GM23338 (cell line): Measurements from ENCODE around the gene MARCHF5. TPM values are rescaled to one million over a fixed set of nuclear protein-coding genes. Genes with fewer than 3 reads are reported as not detected.

Experiments
- ATAC-seq: fragments of 200-7000 bp; cut with Tn5 transposase; 3 replicates; pipeline ENCODE4 v1.9.1; 2020
- DNase-seq: peaks from one replicate; pipeline ENCODE4 v3.0.0-alpha.2; 2015; ENCODE audit warnings: low spot score
- H2AFZ ChIP-seq: fragments of 200-600 bp; sonication (generic); 2 replicates; pipeline ENCODE4 v1.8.0; 2016; ENCODE audit warnings: antibody characterized with exemption, mild to moderate bottlenecking, moderate library complexity
- H3F3A ChIP-seq: fragments of 200-600 bp; sonication (generic); replicated peaks from 2 replicates; pipeline ENCODE4 v1.8.0; 2017; ENCODE audit warnings: antibody characterized with exemption, mixed run types, low read depth
- H3K27ac ChIP-seq: fragments of 200-600 bp; sonication (generic); 2 replicates; pipeline ENCODE4 v1.6.1; 2016; ENCODE audit warnings: low read depth
- H3K27me3 ChIP-seq: fragments of 200-600 bp; sonication (generic); 2 replicates; pipeline ENCODE4 v1.8.0; 2016; ENCODE audit warnings: mild to moderate bottlenecking, mixed run types, moderate library complexity; ENCODE audit not compliant: insufficient read depth
- H3K36me3 ChIP-seq: fragments of 200-600 bp; sonication (generic); 2 replicates; pipeline ENCODE4 v1.8.0; 2016; ENCODE audit warnings: mild to moderate bottlenecking; ENCODE audit not compliant: insufficient read depth
- H3K4me1 ChIP-seq: fragments of 200-600 bp; sonication (generic); 2 replicates; pipeline ENCODE4 v1.8.0; 2016; ENCODE audit warnings: mild to moderate bottlenecking, moderate library complexity; ENCODE audit not compliant: insufficient read depth
- H3K4me2 ChIP-seq: fragments of 200-600 bp; sonication (generic); 2 replicates; pipeline ENCODE4 v1.7.1; 2017; ENCODE audit warnings: mixed run types
- H3K4me3 ChIP-seq: fragments of 200-600 bp; sonication (generic); 2 replicates; pipeline ENCODE4 v1.6.1; 2016; ENCODE audit warnings: mixed run types
- H3K79me2 ChIP-seq: fragments of 200-600 bp; sonication (generic); replicated peaks from 2 replicates; pipeline ENCODE4 v1.8.0; 2017; ENCODE audit warnings: mild to moderate bottlenecking; ENCODE audit not compliant: insufficient read depth
- H3K9me2 ChIP-seq: fragments of 200-600 bp; sonication (generic); 2 replicates; pipeline ENCODE4 v1.8.0; 2017; ENCODE audit not compliant: insufficient read depth
- H4K20me1 ChIP-seq: fragments of 200-600 bp; sonication (generic); replicated peaks from 2 replicates; pipeline ENCODE4 v1.8.0; 2017; ENCODE audit warnings: mild to moderate bottlenecking; ENCODE audit not compliant: insufficient read depth
- H3K27ac Mint-ChIP-seq: 2 replicates; pipeline ENCODE4 v1.8.0; 2020; ENCODE audit warnings: inconsistent platforms, mild to moderate bottlenecking, moderate library complexity, mixed read lengths
- H3K27me3 Mint-ChIP-seq: 3 replicates; pipeline ENCODE4 v1.8.0; 2022; ENCODE audit warnings: low read depth, mild to moderate bottlenecking, moderate library complexity, mixed read lengths, inconsistent platforms; ENCODE audit not compliant: insufficient read depth, poor library complexity
- H3K36me3 Mint-ChIP-seq: 3 replicates; pipeline ENCODE4 v1.8.0; 2021; ENCODE audit warnings: low read depth, mild to moderate bottlenecking, inconsistent platforms, moderate library complexity, mixed read lengths
- H3K4me1 Mint-ChIP-seq: 3 replicates; pipeline ENCODE4 v1.8.0; 2020; ENCODE audit warnings: mild to moderate bottlenecking, inconsistent platforms, mixed read lengths
- H3K4me3 Mint-ChIP-seq: 3 replicates; pipeline ENCODE4 v1.8.0; 2021; ENCODE audit warnings: moderate library complexity, mild to moderate bottlenecking, inconsistent platforms, mixed read lengths
- H3K9me3 Mint-ChIP-seq: 3 replicates; pipeline ENCODE4 v1.8.0; 2020; ENCODE audit warnings: moderate library complexity, mild to moderate bottlenecking, inconsistent platforms, mixed read lengths
- CREB1 ChIP-seq: fragments of 250-450 bp; sonication (Bioruptor Pico); IDR thresholded peaks from 2 replicates; pipeline ENCODE4 v1.5.0; 2020; ENCODE audit warnings: low read depth, mild to moderate bottlenecking, moderate library complexity
- EZH2 ChIP-seq: fragments of 200-600 bp; sonication (generic); IDR thresholded peaks from one replicate; pipeline ENCODE4 v1.8.0; 2017; ENCODE audit warnings: antibody characterized with exemption, mild to moderate bottlenecking, low read depth; ENCODE audit not compliant: unreplicated experiment
- NANOG ChIP-seq: IDR thresholded peaks from 2 replicates; pipeline ENCODE4 v1.6.1; 2016; ENCODE audit warnings: antibody characterized with exemption, borderline replicate concordance
- STAT1 ChIP-seq: IDR thresholded peaks from one replicate; pipeline ENCODE4 v1.6.1; 2016; ENCODE audit warnings: antibody characterized with exemption; ENCODE audit not compliant: unreplicated experiment
- ZNF114 ChIP-seq: fragments of 250-450 bp; sonication (Bioruptor Pico); IDR thresholded peaks from 2 replicates; pipeline ENCODE4 v1.5.0; 2020; ENCODE audit warnings: mild to moderate bottlenecking, moderate library complexity
- ZNF331 ChIP-seq: fragments of 250-450 bp; sonication (Bioruptor Pico); IDR thresholded peaks from 2 replicates; pipeline ENCODE4 v1.5.0; 2020; ENCODE audit warnings: low read depth, mild to moderate bottlenecking, moderate library complexity
- polyA plus RNA-seq: library from polyadenylated mRNA; unstranded; fragments of >200 nt; fragmentation: Nextera tagmentation; extraction: Ambion mirVana; gene quantifications from 2 replicates; pipeline ENCODE4 v1.2.1, GENCODE V29; 2016
- total RNA-seq: library from RNA; depleted of rRNA; stranded (reverse); fragments of >200 nt; shearing (Covaris generic); gene quantifications from 2 replicates; pipeline ENCODE4 v1.2.3, GENCODE V29; 2014
- TF ChIP-seq, protein P1 (sequence below), 2 experiments: fragments of 200-600 bp in 1 of 2; sonication (generic) in 1 of 2; conservative IDR thresholded peaks; 2 replicates each; pipeline versions ENCODE4 v1.5.1 to v1.6.1; 2016 to 2017; ENCODE audit warnings: antibody characterized with exemption in 2 of 2, low read depth in 2 of 2, mild to moderate bottlenecking in 2 of 2, moderate library complexity in 1 of 2
- TF ChIP-seq, protein P2 (sequence below): IDR thresholded peaks from 2 replicates; pipeline ENCODE4 v1.6.1; 2016; ENCODE audit warnings: antibody characterized with exemption
- TF ChIP-seq, protein P3 (sequence below): IDR thresholded peaks from one replicate; pipeline ENCODE4 v1.6.1; 2018; ENCODE audit warnings: antibody characterized with exemption; ENCODE audit not compliant: unreplicated experiment

Gene MARCHF5
- total and polyA plus RNA-seq, 2 experiments from 2014 or later: 12.9 to 14.2 TPM

DNA sequence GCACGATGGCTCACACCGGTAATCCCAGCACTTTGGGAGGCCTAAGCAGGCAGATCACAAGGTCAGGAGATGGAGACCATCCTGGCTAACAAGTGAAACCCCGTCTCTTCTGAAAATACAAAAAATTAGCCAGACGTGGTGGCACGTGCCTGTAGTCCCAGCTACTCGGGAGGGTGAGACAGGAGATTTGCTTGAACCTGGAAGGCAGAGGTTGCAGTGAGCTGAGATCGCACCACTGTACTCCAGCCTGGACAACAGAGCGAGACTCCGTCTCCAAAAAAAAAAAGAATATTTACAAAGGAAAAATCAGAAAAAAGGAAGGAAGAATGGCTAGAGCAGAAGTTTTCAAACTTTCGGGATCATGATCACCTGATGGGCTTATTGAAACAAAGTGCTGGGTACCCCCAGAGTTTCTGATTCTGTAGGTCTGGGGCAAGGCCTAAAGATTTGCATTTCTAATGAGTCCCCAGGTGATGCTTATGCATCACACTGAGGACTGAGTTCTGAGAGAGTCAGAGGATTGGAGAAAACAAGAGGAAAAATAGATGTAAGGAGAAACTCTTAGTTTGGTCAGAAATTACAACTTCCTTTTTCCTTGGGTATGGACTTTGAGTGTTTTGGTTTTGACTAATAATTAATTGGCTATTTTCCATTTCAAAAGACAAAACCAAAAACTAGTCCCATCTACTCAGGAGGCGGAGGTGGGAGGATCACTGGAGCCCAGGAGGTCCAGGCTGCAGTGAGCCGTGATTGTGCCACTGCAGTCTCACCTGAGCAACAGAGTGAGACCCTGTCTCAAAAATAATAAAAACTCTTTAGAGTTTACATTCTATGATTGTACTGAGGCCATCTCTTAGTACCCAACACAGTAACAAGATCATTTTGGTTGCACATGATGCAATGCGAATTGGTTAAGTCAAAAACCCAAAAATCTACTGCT is 14.4 kb downstream of the MARCHF5 start:
- Histone ChIP-seq H3K36me3 (no peaks in the 10 kb centered on the region; the same call in 1 of the 2 replicates), H4K20me1 (no peaks in the 10 kb centered on the region)
- H3K27ac Mint-ChIP-seq: peak overlapping the region; percentile 95

DNA sequence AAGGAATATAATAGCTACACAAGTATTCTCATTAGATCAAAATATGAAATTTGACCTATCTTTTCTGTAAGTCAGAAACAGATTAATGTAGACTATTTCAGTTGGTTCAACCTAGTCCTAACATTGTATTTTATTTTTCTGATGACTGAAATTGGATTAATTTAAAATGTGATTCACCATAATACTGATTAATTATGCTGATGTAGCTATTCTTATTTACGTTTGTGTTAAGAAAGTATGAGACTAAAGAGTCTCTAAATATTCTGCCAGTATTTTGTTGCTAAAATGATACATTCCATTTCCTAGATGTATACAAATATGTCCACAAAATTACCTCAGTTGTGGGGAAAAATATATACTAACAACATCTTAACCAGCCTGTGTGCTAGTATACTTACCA is 18.3 kb downstream of the MARCHF5 start:
- Histone ChIP-seq H3K9me2 (no peaks in the 10 kb centered on the region), H3K36me3 (peaks cover 11% of the 10 kb centered on the region; the same call in 1 of the 2 replicates), H3K4me1 (peaks cover 30% of the 10 kb centered on the region), H4K20me1 (peaks cover 4% of the 10 kb centered on the region; the same call in 1 of the 2 replicates), H3F3A (no peaks in the 10 kb centered on the region; the same call in 1 of the 2 replicates), H3K79me2 (peaks cover 75% of the 10 kb centered on the region), H3K27ac (no peak overlapping the region), H3K4me3 (no peak overlapping the region), H3K4me2 (no peak overlapping the region), H3K27me3 (no peaks in the 10 kb centered on the region), H2AFZ (no peak overlapping the region)
- Mint-ChIP-seq H3K27ac (no peak overlapping the region), H3K27me3 (peaks cover 2% of the 10 kb centered on the region), H3K4me3 (no peak overlapping the region), H3K36me3 (peaks cover 32% of the 10 kb centered on the region; the same call in 2 of the 3 replicates), H3K9me3 (no peaks in the 10 kb centered on the region), H3K4me1 (peaks cover 38% of the 10 kb centered on the region)
- ATAC-seq (no peak), DNase-seq (no peak)
- TF ChIP-seq NANOG (no peak), CREB1 (CRISPR knock-in tag) (no peak), STAT1 (no peak), ZNF114 (CRISPR knock-in tag) (no peak), EZH2 (no peak)
- TF ChIP-seq, protein P1, sequence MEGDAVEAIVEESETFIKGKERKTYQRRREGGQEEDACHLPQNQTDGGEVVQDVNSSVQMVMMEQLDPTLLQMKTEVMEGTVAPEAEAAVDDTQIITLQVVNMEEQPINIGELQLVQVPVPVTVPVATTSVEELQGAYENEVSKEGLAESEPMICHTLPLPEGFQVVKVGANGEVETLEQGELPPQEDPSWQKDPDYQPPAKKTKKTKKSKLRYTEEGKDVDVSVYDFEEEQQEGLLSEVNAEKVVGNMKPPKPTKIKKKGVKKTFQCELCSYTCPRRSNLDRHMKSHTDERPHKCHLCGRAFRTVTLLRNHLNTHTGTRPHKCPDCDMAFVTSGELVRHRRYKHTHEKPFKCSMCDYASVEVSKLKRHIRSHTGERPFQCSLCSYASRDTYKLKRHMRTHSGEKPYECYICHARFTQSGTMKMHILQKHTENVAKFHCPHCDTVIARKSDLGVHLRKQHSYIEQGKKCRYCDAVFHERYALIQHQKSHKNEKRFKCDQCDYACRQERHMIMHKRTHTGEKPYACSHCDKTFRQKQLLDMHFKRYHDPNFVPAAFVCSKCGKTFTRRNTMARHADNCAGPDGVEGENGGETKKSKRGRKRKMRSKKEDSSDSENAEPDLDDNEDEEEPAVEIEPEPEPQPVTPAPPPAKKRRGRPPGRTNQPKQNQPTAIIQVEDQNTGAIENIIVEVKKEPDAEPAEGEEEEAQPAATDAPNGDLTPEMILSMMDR (conservative IDR thresholded peaks at IDR 0.05; ENCODE audit: low read depth in 2 of 2): no peak
- TF ChIP-seq, protein P2, sequence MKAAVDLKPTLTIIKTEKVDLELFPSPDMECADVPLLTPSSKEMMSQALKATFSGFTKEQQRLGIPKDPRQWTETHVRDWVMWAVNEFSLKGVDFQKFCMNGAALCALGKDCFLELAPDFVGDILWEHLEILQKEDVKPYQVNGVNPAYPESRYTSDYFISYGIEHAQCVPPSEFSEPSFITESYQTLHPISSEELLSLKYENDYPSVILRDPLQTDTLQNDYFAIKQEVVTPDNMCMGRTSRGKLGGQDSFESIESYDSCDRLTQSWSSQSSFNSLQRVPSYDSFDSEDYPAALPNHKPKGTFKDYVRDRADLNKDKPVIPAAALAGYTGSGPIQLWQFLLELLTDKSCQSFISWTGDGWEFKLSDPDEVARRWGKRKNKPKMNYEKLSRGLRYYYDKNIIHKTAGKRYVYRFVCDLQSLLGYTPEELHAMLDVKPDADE: no peak
- TF ChIP-seq, protein P3, sequence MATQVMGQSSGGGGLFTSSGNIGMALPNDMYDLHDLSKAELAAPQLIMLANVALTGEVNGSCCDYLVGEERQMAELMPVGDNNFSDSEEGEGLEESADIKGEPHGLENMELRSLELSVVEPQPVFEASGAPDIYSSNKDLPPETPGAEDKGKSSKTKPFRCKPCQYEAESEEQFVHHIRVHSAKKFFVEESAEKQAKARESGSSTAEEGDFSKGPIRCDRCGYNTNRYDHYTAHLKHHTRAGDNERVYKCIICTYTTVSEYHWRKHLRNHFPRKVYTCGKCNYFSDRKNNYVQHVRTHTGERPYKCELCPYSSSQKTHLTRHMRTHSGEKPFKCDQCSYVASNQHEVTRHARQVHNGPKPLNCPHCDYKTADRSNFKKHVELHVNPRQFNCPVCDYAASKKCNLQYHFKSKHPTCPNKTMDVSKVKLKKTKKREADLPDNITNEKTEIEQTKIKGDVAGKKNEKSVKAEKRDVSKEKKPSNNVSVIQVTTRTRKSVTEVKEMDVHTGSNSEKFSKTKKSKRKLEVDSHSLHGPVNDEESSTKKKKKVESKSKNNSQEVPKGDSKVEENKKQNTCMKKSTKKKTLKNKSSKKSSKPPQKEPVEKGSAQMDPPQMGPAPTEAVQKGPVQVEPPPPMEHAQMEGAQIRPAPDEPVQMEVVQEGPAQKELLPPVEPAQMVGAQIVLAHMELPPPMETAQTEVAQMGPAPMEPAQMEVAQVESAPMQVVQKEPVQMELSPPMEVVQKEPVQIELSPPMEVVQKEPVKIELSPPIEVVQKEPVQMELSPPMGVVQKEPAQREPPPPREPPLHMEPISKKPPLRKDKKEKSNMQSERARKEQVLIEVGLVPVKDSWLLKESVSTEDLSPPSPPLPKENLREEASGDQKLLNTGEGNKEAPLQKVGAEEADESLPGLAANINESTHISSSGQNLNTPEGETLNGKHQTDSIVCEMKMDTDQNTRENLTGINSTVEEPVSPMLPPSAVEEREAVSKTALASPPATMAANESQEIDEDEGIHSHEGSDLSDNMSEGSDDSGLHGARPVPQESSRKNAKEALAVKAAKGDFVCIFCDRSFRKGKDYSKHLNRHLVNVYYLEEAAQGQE: no peak

More for the DNA sequence above, 14.4 kb downstream of the MARCHF5 start:
- peak; percentile 95 for ATAC-seq
- peaks cover 53% of the 10 kb centered on the region for H3K4me1 ChIP-seq
- peaks cover 91% of the 10 kb centered on the region for H3K79me2 ChIP-seq
- Mint-ChIP-seq H3K27me3 (peaks cover 2% of the 10 kb centered on the region), H3K4me1 (peaks cover 52% of the 10 kb centered on the region), H3K36me3 (peaks cover 14% of the 10 kb centered on the region; the same call in 2 of the 3 replicates), H3K4me3 (peak overlapping the region; percentile 11; the same call in 1 of the 3 replicates), H3K9me3 (no peaks in the 10 kb centered on the region)
- DNase-seq: peak; percentile 52
- peak overlapping the region; percentile 70 for H3K27ac ChIP-seq
- H2AFZ ChIP-seq: no peak overlapping the region
- H3F3A ChIP-seq: peaks cover 4% of the 10 kb centered on the region; the same call in 1 of the 2 replicates
- H3K9me2 ChIP-seq: no peaks in the 10 kb centered on the region
- peak overlapping the region; percentile 64 for H3K4me2 ChIP-seq
- peak; percentile 44; the same call in 1 of the 2 replicates for TF ChIP-seq NANOG
- no peak for TF ChIP-seq EZH2
- no peak for TF ChIP-seq ZNF331
- H3K27me3 ChIP-seq: no peaks in the 10 kb centered on the region
- peak overlapping the region; percentile 7; the same call in 1 of the 2 replicates for H3K4me3 ChIP-seq
